K562 (cell line): ENCODE results near the gene RALB. TPM values are rescaled to one million over a fixed set of nuclear protein-coding genes. Genes with fewer than 3 reads are reported as not detected.

ENCODE experiments used
- ETS2 ChIP-seq: IDR thresholded peaks from 2 replicates; pipeline ENCODE4 v1.6.1; 2016; ENCODE audit warnings: borderline replicate concordance, missing genetic modification characterization, mild to moderate bottlenecking, moderate library complexity, missing compliant biosample characterization; ENCODE audit not compliant: poor library complexity, severe bottlenecking
- HDAC3 ChIP-seq: fragments of 450-650 bp; IDR thresholded peaks from 2 replicates; pipeline ENCODE4 v1.6.1; 2018; ENCODE audit warnings: borderline replicate concordance, mild to moderate bottlenecking, moderate library complexity; ENCODE audit not compliant: partially characterized antibody
- HMG20A ChIP-seq: fragments of 450-650 bp; formaldehyde crosslinking; conservative IDR thresholded peaks from 2 replicates; pipeline ENCODE4 v1.4.0; 2020; ENCODE audit warnings: mild to moderate bottlenecking, mixed read lengths
- HNRNPH1 ChIP-seq: fragments of 200-400 bp; formaldehyde crosslinking; optimal IDR thresholded peaks from 2 replicates; pipeline ENCODE3; 2017; ENCODE audit warnings: low read depth, mild to moderate bottlenecking, low read length, moderate library complexity
- HNRNPLL ChIP-seq: fragments of 200-400 bp; formaldehyde crosslinking; IDR thresholded peaks from 2 replicates; pipeline ENCODE4 v1.6.1; 2017; ENCODE audit warnings: low read length, low read depth, mild to moderate bottlenecking; ENCODE audit not compliant: poor library complexity, severe bottlenecking
- L3MBTL2 ChIP-seq: fragments of 450-650 bp; IDR thresholded peaks from 2 replicates; pipeline ENCODE4 v1.6.1; 2016; ENCODE audit warnings: mild to moderate bottlenecking, moderate library complexity
- MIER1 ChIP-seq: fragments of 450-650 bp; IDR thresholded peaks from 2 replicates; pipeline ENCODE4 v1.6.1; 2016; ENCODE audit warnings: antibody characterized with exemption, mild to moderate bottlenecking, low read depth
- MYNN ChIP-seq, 2 experiments: sonication (generic); formaldehyde crosslinking in 1 of 2; IDR thresholded peaks; 2 replicates each; pipeline versions ENCODE4 v1.5.0 to v1.6.1; 2016 to 2020; ENCODE audit warnings: antibody characterized with exemption in 1 of 2, missing genetic modification reagents in 1 of 2
- SETDB1 ChIP-seq: IDR thresholded peaks from one replicate; pipeline ENCODE4 v1.6.1; 2012; ENCODE audit warnings: low read length, control low read depth, inconsistent platforms
- polyA plus RNA-seq, 8 experiments: library from polyadenylated mRNA; depleted of rRNA in 4 of 8; stranded (reverse) in 5 of 8; unstranded in 3 of 8; fragments of >200 nt; fragmentation: Nextera tagmentation in 2 of 8; fragmentation: Illumina TruSeq in 1 of 8; extraction: Ambion mirVana in 2 of 8; extraction: Trizol in 1 of 8; gene quantifications; 2 replicates each; pipeline versions ENCODE4 v1.2.1 to v1.2.3, GENCODE V29; 2011 to 2014; ENCODE audit warnings: inconsistent platforms in 1 of 8, missing spikeins in 1 of 8
- total RNA-seq, 7 experiments: library from RNA; depleted of rRNA in 6 of 7; stranded (reverse); fragments of >200 nt in 6 of 7; fragmentation: Illumina TruSeq in 2 of 7; extraction: Trizol in 2 of 7; gene quantifications; 2 replicates each; pipeline versions ENCODE4 v1.2.1 to v1.2.3, GENCODE V29; 2011 to 2021; ENCODE audit warnings: low replicate concordance in 1 of 7
- TF ChIP-seq, protein P1 (sequence below), 3 experiments: fragments of 200-800 bp in 1 of 3; sonication (Bioruptor generic) in 1 of 3; sonication (generic) in 1 of 3; formaldehyde crosslinking in 1 of 3; IDR thresholded peaks; 2 replicates each; pipeline versions ENCODE4 v1.6.1 to v1.8.0; 2016 to 2022; ENCODE audit warnings: mild to moderate bottlenecking in 2 of 3, missing compliant biosample characterization in 2 of 3, missing genetic modification characterization in 2 of 3, missing genetic modification reagents in 1 of 3
- TF ChIP-seq, protein P2 (sequence below): fragments of 450-650 bp; formaldehyde crosslinking; IDR thresholded peaks from 2 replicates; pipeline ENCODE4 v1.4.0; 2022; ENCODE audit warnings: missing genetic modification characterization
- TF ChIP-seq, protein P3 (sequence below): sonication (generic); formaldehyde crosslinking; IDR thresholded peaks from 2 replicates; pipeline ENCODE4 v1.8.1; 2023; ENCODE audit warnings: mild to moderate bottlenecking, missing genetic modification reagents
- TF ChIP-seq, protein P4 (sequence below): sonication (generic); formaldehyde crosslinking; IDR thresholded peaks from 2 replicates; pipeline ENCODE4 v1.5.0; 2020; ENCODE audit warnings: missing genetic modification reagents

Gene RALB
- total and polyA plus RNA-seq, 9 of the 15 experiments (the other 6 are each of a cell fraction or from before 2014, with no cell fraction given) = 14.8 to 65.6 (median 38.4) TPM

DNA sequence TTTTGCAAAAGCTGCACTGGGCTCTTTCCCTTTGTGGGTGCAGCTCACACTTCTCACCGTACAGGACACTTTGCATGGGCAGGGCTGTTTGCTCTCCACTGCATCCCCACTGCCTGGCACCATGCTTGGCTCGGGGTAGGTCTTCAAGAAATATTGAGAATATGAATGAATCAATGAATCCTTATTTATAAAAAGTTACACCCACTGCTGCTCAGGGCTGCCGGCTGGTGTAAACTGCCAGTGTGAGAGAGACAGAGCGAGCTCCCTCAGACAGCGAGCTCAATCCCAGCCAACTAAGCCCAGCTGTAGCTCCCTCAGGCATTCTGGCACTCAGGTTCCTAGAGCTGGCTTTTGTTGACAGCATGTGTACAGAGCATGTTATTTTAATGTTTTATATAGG is 32.9 kb upstream of the RALB start (continued):
- TF ChIP-seq, protein P1, sequence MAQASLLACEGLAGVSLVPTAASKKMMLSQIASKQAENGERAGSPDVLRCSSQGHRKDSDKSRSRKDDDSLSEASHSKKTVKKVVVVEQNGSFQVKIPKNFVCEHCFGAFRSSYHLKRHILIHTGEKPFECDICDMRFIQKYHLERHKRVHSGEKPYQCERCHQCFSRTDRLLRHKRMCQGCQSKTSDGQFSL (CRISPR knock-in tag; IDR thresholded peaks at IDR 0.05) = no peak
- TF ChIP-seq, protein P1 (tag; IDR thresholded peaks at IDR 0.05) = no peak
- TF ChIP-seq, protein P2, sequence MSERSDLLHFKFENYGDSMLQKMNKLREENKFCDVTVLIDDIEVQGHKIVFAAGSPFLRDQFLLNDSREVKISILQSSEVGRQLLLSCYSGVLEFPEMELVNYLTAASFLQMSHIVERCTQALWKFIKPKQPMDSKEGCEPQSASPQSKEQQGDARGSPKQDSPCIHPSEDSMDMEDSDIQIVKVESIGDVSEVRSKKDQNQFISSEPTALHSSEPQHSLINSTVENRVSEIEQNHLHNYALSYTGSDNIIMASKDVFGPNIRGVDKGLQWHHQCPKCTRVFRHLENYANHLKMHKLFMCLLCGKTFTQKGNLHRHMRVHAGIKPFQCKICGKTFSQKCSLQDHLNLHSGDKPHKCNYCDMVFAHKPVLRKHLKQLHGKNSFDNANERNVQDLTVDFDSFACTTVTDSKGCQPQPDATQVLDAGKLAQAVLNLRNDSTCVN (CRISPR knock-in tag) = no peak
- TF ChIP-seq HMG20A (CRISPR knock-in tag) (no peak), MIER1 (no peak), HNRNPH1 (no peak), HNRNPLL (no peak), ETS2 (tag) (no peak), HDAC3 (no peak), MYNN (IDR thresholded peaks at IDR 0.05) (no peak), MYNN (CRISPR knock-in tag; IDR thresholded peaks at IDR 0.05) (no peak), SETDB1 (no peak), L3MBTL2 (no peak)
- TF ChIP-seq, protein P3, sequence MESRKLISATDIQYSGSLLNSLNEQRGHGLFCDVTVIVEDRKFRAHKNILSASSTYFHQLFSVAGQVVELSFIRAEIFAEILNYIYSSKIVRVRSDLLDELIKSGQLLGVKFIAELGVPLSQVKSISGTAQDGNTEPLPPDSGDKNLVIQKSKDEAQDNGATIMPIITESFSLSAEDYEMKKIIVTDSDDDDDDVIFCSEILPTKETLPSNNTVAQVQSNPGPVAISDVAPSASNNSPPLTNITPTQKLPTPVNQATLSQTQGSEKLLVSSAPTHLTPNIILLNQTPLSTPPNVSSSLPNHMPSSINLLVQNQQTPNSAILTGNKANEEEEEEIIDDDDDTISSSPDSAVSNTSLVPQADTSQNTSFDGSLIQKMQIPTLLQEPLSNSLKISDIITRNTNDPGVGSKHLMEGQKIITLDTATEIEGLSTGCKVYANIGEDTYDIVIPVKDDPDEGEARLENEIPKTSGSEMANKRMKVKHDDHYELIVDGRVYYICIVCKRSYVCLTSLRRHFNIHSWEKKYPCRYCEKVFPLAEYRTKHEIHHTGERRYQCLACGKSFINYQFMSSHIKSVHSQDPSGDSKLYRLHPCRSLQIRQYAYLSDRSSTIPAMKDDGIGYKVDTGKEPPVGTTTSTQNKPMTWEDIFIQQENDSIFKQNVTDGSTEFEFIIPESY (CRISPR knock-in tag) = no peak
- TF ChIP-seq, protein P4, sequence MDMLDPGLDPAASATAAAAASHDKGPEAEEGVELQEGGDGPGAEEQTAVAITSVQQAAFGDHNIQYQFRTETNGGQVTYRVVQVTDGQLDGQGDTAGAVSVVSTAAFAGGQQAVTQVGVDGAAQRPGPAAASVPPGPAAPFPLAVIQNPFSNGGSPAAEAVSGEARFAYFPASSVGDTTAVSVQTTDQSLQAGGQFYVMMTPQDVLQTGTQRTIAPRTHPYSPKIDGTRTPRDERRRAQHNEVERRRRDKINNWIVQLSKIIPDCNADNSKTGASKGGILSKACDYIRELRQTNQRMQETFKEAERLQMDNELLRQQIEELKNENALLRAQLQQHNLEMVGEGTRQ (CRISPR knock-in tag) = no peak
